ENCODE measurements around the gene MAF.

The MAF gene

GRCh38 chr16:79587296-79587695 lies 13.2 kb downstream of the MAF start:
- DNase-seq: no peak

- no peak for DNase-seq
Measured at GRCh38 chr16:79582789-79583188, 17.7 kb downstream of the MAF start.

- DNase-seq: no peak
Measured at GRCh38 chr16:79580453-79581191, 19.9 kb downstream of the MAF start.

GRCh38 chr16:79576602-79577001 lies 23.9 kb downstream of the MAF start:
- no peak for DNase-seq

- DNase-seq: no peak
Measured at GRCh38 chr16:79573884-79574283, 26.7 kb downstream of the MAF start.

GRCh38 chr16:79573071-79573470 lies 27.5 kb downstream of the MAF start:
- no peak for DNase-seq

GRCh38 chr16:79571903-79572535 lies 28.5 kb downstream of the MAF start:
- DNase-seq: no peak

- no peak for DNase-seq
Measured at GRCh38 chr16:79571065-79571902, 29.3 kb downstream of the MAF start.

- DNase-seq: no peak
Measured at GRCh38 chr16:79564671-79565107, 35.8 kb downstream of the MAF start.

GRCh38 chr16:79563921-79564320 lies 36.6 kb downstream of the MAF start:
- DNase-seq: no peak

GRCh38 chr16:79562166-79562823 lies 38.2 kb downstream of the MAF start:
- no peak for DNase-seq

- no peak for DNase-seq
Measured at GRCh38 chr16:79561729-79562128, 38.8 kb downstream of the MAF start.

GRCh38 chr16:79560923-79561322 lies 39.6 kb downstream of the MAF start:
- no peak for DNase-seq

- no peak for DNase-seq
Measured at GRCh38 chr16:79560318-79560717, 40.2 kb downstream of the MAF start.

- DNase-seq: no peak
Measured at GRCh38 chr16:79559532-79559931, 41.0 kb downstream of the MAF start.

- DNase-seq: no peak
Measured at GRCh38 chr16:79557421-79557820, 43.1 kb downstream of the MAF start.

GRCh38 chr16:79554912-79555311 lies 45.6 kb downstream of the MAF start:
- DNase-seq: no peak

- no peak for DNase-seq
Measured at GRCh38 chr16:79550373-79550772, 50.2 kb downstream of the MAF start.

- DNase-seq: no peak
Measured at GRCh38 chr16:79547085-79547484, 53.5 kb downstream of the MAF start.

All from HCEC 1CT (cell line).